Measurements from ENCODE around the gene DDC.

DDC gene

DNA sequence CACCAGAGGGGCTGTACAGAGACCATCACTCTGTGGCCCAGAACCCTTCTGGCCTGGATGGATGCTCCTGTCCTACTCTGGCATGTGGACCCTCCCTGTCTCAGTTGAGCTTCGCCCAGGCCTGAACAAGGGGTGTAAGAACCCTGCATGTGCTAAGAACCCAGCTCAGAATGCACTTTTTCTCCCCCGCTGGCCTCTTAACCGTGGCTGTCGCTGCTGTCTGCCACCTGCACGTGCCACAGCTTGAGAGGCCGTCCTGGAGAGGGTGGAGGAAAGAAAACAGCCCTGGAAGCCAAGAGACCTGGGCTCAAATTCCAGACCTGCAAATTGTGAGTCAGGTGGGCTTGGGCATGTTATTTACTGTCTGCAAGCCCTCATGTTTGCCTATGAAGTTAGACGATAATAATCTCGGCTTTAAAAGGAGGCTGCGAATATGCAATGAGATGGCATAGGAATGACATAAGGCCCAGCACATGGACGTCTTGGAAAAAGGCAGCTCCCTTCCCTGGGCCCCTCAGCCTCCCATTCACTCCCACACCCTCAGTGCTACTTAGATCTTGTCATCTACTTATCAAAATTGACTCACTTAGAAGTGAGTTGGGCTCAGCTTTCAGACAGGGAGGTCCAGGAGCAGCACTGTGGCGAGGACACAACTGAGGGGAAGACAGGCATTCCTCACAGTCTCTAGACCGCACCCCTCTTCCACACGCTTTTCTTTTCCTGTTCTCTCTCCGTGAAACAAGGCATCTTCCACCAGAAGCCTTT lies 146.5 kb downstream of the DDC start:
- no peak for DNase-seq (ENCODE audit: low read depth)
- H3K4me3 ChIP-seq (ENCODE audit: low read depth, low read length): no peak overlapping the region
- TF ChIP-seq, protein P1, sequence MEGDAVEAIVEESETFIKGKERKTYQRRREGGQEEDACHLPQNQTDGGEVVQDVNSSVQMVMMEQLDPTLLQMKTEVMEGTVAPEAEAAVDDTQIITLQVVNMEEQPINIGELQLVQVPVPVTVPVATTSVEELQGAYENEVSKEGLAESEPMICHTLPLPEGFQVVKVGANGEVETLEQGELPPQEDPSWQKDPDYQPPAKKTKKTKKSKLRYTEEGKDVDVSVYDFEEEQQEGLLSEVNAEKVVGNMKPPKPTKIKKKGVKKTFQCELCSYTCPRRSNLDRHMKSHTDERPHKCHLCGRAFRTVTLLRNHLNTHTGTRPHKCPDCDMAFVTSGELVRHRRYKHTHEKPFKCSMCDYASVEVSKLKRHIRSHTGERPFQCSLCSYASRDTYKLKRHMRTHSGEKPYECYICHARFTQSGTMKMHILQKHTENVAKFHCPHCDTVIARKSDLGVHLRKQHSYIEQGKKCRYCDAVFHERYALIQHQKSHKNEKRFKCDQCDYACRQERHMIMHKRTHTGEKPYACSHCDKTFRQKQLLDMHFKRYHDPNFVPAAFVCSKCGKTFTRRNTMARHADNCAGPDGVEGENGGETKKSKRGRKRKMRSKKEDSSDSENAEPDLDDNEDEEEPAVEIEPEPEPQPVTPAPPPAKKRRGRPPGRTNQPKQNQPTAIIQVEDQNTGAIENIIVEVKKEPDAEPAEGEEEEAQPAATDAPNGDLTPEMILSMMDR (IDR thresholded peaks at IDR 0.05; ENCODE audit: insufficient read depth, low read depth, low read length, missing control alignments): no peak

GRCh38 chr7:50418086-50418515 lies 147.1 kb downstream of the DDC start:
- peak; percentile 89 for DNase-seq (ENCODE audit: low read depth)

DNA sequence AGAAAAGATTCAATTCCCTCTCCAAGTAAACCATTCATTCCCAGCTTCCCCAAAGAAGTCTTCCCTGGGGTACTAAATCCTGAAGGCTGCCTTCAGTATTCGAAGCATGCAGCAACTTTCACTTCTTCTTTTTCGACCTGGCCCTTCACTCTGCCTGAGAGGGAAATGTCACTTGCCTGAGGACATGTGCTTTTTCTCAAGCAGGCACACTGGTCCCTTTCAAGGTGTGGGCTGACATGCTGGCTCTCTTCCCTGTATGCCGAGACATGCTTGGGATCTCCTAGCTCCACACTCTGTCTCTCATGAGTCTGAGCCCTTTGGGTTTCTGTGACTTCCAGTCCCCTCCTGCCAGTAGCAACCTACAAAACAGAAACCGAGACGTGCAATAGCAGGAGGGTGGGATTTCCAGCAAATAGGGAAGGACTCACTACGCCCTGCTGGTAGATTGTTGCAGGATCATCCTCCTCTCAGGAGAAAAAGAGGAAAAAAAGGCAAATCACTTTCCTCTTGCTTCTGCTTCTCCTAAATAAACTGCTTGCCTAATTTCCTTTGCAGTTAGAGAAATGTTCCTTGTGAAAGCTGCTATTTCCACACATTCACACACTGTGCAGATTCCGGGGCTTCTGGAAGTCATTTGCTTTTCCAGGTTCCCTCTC lies 148.6 kb downstream of the DDC start:
- DNase-seq (ENCODE audit: low read depth): peak; percentile 81
- TF ChIP-seq, protein P1 (IDR thresholded peaks at IDR 0.05; ENCODE audit: insufficient read depth, low read depth, low read length, missing control alignments): no peak
- no peak overlapping the region for H3K4me3 ChIP-seq (ENCODE audit: low read depth, low read length)

More at GRCh38 chr7:50418086-50418515, 147.1 kb downstream of the DDC start:
- TF ChIP-seq, protein P1 (IDR thresholded peaks at IDR 0.05; ENCODE audit: insufficient read depth, low read depth, low read length, missing control alignments): peak; percentile 97
- no peak overlapping the region for H3K4me3 ChIP-seq (ENCODE audit: low read depth, low read length)

- H3K4me3 ChIP-seq (ENCODE audit: low read depth, low read length): no peak overlapping the region
- TF ChIP-seq, protein P1 (IDR thresholded peaks at IDR 0.05; ENCODE audit: insufficient read depth, low read depth, low read length, missing control alignments): no peak
- DNase-seq (ENCODE audit: low read depth): no peak
Observed at GRCh38 chr7:50415844-50416364, 149.3 kb downstream of the DDC start.

DNA sequence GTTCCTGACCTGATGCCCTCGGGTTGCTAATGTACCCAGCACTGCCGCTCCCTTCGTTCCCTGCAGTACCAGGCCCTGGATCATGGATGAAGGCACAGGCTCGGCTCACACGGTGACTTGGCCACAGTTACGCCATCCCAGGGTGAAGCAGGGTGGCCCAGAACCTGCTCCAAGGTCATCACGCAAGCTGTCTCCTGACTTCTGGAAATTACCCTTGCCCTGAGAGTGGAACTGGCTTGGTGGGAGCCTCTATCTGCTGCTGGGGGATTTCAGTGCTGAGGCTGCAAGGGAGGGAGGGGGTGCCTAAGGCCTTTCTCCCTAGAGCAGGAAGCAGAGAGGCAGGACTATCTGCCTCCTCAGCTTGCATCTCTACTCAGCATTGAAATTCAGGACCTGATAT lies 151.6 kb downstream of the DDC start:
- no peak overlapping the region for H3K4me3 ChIP-seq (ENCODE audit: low read depth, low read length)
- TF ChIP-seq, protein P1 (IDR thresholded peaks at IDR 0.05; ENCODE audit: insufficient read depth, low read depth, low read length, missing control alignments): no peak
- no peak for DNase-seq (ENCODE audit: low read depth)

GRCh38 chr7:50412973-50413372 lies 152.2 kb downstream of the DDC start:
- DNase-seq (ENCODE audit: low read depth): peak; percentile 40
- H3K4me3 ChIP-seq (ENCODE audit: low read depth, low read length): no peak overlapping the region
- TF ChIP-seq, protein P1 (IDR thresholded peaks at IDR 0.05; ENCODE audit: insufficient read depth, low read depth, low read length, missing control alignments): no peak

Data from GM12865 (cell line).